HL-60 (cell line): Measurements from ENCODE around the gene SKI.

ENCODE experiments used
- GABPA ChIP-seq: IDR thresholded peaks from 2 replicates; pipeline ENCODE4 v1.6.1; 2012; ENCODE audit warnings: low read depth
- POLR2AphosphoS5 ChIP-seq: IDR thresholded peaks from 2 replicates; pipeline ENCODE4 v1.6.1; 2012; ENCODE audit warnings: low read depth
- SPI1 ChIP-seq: IDR thresholded peaks from 2 replicates; pipeline ENCODE4 v1.6.1; 2012; ENCODE audit warnings: low read depth, mild to moderate bottlenecking, borderline replicate concordance
- TF ChIP-seq, protein P1 (sequence below): IDR thresholded peaks from one replicate; pipeline ENCODE4 v1.5.1; 2011; ENCODE audit warnings: low read length, control low read depth, inconsistent platforms; ENCODE audit not compliant: insufficient read depth

GRCh38 chr1:2269922-2270259 is 41.8 kb downstream of the SKI start:
- TF ChIP-seq POLR2AphosphoS5 (no peak), GABPA (no peak), SPI1 (no peak)
- TF ChIP-seq, protein P1, sequence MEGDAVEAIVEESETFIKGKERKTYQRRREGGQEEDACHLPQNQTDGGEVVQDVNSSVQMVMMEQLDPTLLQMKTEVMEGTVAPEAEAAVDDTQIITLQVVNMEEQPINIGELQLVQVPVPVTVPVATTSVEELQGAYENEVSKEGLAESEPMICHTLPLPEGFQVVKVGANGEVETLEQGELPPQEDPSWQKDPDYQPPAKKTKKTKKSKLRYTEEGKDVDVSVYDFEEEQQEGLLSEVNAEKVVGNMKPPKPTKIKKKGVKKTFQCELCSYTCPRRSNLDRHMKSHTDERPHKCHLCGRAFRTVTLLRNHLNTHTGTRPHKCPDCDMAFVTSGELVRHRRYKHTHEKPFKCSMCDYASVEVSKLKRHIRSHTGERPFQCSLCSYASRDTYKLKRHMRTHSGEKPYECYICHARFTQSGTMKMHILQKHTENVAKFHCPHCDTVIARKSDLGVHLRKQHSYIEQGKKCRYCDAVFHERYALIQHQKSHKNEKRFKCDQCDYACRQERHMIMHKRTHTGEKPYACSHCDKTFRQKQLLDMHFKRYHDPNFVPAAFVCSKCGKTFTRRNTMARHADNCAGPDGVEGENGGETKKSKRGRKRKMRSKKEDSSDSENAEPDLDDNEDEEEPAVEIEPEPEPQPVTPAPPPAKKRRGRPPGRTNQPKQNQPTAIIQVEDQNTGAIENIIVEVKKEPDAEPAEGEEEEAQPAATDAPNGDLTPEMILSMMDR = no peak
